ENCODE data around the gene PATZ1. TPM values are rescaled to one million over a fixed set of nuclear protein-coding genes. Genes with fewer than 3 reads are reported as not detected.

Gene PATZ1
- total RNA-seq, 3 donors from 2014 or later: 33.7 to 42.7 (median 41.4) TPM

DNA sequence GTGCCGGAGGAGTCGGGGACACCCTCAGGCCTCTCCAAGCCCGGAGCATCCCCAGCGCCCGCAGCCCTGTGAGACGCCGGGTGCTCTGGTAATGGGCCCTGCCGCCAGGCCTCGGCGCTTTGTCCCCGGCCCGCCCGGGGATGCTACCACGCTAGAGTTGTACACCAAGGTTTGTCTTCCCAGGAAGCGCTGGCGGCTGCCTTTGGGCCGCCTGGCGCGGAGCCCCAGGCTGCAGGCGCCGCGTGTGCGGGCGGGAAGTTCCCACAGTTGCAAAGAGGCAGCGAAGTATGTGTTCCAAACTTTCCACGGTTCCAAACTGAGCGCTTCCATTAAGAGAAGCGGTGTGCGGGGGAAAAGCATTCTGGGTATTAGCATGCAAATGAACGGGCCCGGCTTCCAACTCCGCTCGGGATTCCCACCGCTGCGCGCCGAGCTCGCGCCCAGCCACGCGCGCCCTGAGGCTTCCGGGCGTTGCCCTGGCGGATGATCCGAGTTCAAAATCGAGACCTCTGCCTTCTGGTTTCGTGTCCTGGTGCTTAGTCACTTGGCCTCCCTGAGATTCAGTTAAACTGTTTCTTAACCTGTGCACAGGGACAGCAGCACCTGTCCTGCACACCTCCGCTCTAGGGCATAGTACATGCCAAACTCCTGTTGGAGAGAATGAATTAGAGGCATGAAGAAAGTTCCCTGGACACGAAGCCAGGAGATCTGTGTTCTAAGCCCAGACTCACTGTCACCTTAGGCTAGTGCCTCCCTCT, 1.3 kb upstream of the PATZ1 start:
- Mint-ChIP-seq H3K36me3 (ENCODE audit: insufficient read depth) (peaks cover 4% of the 10 kb centered on the region), H3K4me3 (peak overlapping the region; percentile 83), H3K4me1 (ENCODE audit: low read depth) (peaks cover 30% of the 10 kb centered on the region), H3K9me3 (no peaks in the 10 kb centered on the region), H3K27me3 (ENCODE audit: low read depth) (no peaks in the 10 kb centered on the region)
- DNase-seq (peak; percentile 46), ATAC-seq (peak; percentile 25 to 26)

DNA sequence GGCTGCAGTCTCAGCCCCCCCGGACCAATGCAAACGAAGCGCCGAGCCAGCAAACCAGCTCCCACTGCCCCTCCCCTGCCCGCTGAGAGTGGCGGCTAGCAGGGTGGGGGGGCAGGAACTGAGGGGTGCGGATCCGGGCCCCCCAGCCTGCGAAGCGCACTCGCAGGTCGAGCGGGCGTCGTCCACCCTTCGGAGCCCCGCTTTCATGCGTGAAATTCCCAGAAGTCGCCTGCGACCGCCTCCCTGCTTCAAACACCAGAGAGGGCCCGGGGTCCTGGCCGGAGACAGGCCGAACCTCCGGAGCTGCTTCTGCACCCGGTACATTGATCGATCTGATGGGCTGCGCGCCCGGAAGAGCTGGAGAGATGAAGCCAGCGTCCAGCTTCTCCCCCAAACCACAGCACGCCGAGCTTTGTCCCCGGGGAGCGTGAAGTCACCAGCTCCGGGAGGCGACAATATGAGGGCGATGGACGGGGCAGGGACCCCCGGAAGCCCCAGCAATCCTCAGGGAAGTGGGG, 646 bp upstream of the PATZ1 start:
- H3K36me3 Mint-ChIP-seq (ENCODE audit: insufficient read depth): peaks cover 9% of the 10 kb centered on the region
- no peaks in the 10 kb centered on the region for H3K9me3 Mint-ChIP-seq
- ATAC-seq (peak; percentile 1 to 8), DNase-seq (peak; percentile 26)
- H3K4me1 Mint-ChIP-seq (ENCODE audit: low read depth): peaks cover 36% of the 10 kb centered on the region
- peak overlapping the region; percentile 83 for H3K4me3 Mint-ChIP-seq
- H3K27me3 Mint-ChIP-seq (ENCODE audit: low read depth): no peaks in the 10 kb centered on the region

DNA sequence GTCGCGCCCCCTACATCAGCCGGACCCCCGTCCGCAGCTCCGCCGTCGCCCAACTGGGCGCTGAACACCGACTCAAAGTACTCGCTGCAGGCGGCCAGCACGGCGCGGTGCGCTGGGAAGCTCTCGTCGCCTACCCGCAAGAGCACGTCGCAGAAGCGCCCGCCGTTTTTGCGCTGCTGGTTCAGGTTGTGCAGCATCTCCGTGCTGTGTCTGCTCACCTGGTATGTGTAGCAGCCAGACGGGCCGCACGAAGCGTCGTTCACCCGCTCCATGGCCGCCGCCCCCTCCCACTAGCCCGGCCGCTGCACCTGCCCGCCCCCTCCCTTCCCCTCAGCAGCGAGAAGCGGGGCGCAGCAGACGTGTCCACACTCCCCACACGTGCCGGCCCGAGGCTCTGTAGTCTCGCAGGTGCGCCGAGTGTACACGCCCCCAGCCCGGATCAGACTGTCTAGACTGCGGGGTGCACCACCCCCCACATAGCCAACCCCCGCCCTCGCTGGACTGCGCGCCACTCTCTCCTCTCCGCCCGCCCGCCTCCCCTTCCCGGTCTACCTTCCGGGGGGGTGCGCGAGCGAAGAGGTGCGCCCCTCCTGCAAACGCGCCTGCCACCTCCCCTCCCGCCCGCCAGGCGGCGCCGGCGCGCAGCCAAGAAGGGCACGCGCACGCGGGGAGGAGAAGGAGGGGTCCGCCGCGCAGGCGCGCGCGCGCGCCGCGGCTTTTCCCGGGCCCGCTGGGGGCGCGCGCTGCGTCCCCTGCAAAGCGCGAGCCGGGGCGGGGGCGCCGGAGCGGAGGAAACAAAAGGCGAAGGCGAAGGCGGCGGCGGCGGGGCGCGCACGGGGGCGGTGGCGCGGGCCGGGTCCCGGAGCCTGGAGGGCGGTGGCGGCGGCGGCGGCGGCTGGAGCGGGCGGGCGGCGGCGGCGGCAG, 553 bp downstream of the PATZ1 start:
- H3K27me3 Mint-ChIP-seq (ENCODE audit: low read depth): no peaks in the 10 kb centered on the region
- DNase-seq (peak; percentile 85), ATAC-seq (peak; percentile 63)
- peaks cover 45% of the 10 kb centered on the region for H3K4me1 Mint-ChIP-seq (ENCODE audit: low read depth)
- no peaks in the 10 kb centered on the region for H3K9me3 Mint-ChIP-seq
- H3K36me3 Mint-ChIP-seq (ENCODE audit: insufficient read depth): peaks cover 13% of the 10 kb centered on the region
- H3K4me3 Mint-ChIP-seq: peak overlapping the region; percentile 86

DNA sequence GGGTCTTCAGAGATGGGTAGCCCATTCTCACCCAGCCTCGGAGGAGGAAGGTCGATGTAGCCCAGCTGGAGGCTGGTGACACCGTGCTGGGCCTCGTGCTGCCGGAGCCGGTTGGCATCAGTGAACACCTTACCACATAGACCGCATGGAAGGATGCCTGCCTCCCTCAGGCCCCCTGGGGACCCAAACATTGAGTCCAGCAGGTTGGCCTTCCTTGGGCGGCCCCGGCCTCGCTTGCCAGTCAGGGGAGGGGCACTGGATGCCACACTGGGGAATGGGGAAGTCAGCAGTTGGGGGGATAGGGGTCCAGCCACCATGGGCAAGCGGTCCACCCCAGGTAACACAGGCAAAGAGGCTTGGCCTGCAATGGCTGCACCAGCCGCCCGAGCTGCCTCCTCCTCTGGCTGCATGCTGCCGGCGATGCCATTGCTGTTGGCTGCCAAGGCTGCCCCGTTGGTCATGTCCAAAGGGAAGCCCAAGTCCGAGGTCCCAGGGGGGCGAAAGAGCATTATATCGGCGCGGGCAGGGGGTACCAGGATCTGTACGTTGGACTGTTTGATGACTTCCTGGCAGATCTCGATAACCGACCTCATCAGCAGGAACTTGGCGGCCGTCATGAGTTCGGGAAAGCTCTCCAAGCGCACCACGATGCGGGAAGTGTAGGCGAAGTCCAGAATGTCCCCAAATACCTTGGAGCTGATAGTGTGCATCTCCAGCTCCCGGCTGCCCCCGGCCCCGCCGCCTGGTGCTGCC, 1.4 kb downstream of the PATZ1 start:
- H3K9me3 Mint-ChIP-seq: no peaks in the 10 kb centered on the region
- H3K27me3 Mint-ChIP-seq (ENCODE audit: low read depth): no peaks in the 10 kb centered on the region
- ATAC-seq (no peak), DNase-seq (peak; percentile 25)
- peaks cover 20% of the 10 kb centered on the region for H3K36me3 Mint-ChIP-seq (ENCODE audit: insufficient read depth)
- H3K4me3 Mint-ChIP-seq: peak overlapping the region; percentile 86
- H3K4me1 Mint-ChIP-seq (ENCODE audit: low read depth): peaks cover 49% of the 10 kb centered on the region

DNA sequence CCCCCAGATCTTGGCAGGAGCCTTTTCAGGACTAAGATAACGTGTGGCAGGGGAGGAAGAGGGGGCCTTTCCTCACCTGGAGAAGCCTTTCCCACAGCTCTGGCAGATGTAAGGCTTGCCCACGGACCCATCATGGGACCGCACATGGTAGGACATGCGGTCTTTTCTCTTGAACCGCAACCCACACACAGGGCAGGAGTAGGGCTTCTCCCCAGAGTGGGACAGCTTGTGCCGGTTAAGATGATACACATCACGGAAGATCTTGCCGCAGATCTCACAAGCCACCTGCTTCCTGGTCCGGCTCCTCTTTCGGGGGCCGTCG, 1.9 kb downstream of the PATZ1 start:
- Mint-ChIP-seq H3K4me1 (ENCODE audit: low read depth) (peaks cover 52% of the 10 kb centered on the region), H3K36me3 (ENCODE audit: insufficient read depth) (peaks cover 24% of the 10 kb centered on the region)

DNA sequence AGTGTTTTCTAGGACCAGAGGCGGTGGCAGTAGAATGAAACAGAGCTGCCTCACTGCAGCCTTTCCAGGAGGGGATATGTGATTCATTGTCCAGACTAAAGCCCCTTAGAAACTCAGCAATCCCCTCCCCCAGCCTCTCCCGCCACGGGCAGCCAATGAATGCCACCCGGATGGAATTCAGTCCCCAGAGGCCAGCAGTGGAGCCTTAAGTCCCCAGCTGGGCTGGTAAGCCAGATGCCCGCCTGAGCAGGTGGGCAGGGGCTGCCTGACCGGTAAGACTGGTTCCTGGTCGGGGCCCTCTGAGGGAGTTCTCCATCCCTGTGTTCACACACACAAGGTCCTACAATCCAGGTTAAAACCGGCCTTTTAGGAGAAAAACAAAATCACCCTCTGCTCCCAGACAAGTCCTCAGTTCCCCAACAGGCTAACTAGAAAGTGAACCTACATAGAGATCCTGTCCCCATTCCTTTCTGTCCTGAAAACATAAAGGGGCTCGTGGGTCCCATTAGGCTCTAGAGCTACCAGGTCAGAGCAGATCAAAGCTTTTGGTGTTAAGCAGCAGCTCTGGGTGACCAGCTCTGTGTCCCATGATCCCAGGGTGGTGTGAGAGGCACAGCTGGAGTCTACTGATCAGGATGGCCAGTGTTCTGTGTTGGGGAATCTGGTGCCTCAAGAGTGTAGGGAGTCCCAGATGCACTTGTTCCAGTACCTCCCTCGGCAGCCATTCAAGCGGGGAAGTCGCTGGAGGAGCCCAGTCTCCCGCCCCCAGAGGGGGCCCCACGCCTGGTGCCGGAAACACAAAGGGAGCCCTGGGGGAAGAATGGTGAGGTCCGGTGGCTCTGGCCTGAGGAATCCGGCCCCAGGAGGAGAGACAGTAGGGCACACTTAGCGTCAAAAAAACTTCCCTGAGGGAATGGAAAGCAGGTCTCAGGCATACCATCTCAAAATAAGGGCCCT, 2.6 kb downstream of the PATZ1 start:
- DNase-seq (no peak), ATAC-seq (no peak)
- Mint-ChIP-seq H3K36me3 (ENCODE audit: insufficient read depth) (peaks cover 25% of the 10 kb centered on the region), H3K9me3 (no peaks in the 10 kb centered on the region), H3K27me3 (ENCODE audit: low read depth) (no peaks in the 10 kb centered on the region), H3K4me1 (ENCODE audit: low read depth) (peaks cover 56% of the 10 kb centered on the region), H3K4me3 (peak overlapping the region; percentile 86)

More for the DNA sequence above, 1.9 kb downstream of the PATZ1 start:
- peak; percentile 17 for DNase-seq
- no peaks in the 10 kb centered on the region for H3K27me3 Mint-ChIP-seq (ENCODE audit: low read depth)
- H3K9me3 Mint-ChIP-seq: no peaks in the 10 kb centered on the region
- H3K4me3 Mint-ChIP-seq: peak overlapping the region; percentile 86
- no peak for ATAC-seq

DNA sequence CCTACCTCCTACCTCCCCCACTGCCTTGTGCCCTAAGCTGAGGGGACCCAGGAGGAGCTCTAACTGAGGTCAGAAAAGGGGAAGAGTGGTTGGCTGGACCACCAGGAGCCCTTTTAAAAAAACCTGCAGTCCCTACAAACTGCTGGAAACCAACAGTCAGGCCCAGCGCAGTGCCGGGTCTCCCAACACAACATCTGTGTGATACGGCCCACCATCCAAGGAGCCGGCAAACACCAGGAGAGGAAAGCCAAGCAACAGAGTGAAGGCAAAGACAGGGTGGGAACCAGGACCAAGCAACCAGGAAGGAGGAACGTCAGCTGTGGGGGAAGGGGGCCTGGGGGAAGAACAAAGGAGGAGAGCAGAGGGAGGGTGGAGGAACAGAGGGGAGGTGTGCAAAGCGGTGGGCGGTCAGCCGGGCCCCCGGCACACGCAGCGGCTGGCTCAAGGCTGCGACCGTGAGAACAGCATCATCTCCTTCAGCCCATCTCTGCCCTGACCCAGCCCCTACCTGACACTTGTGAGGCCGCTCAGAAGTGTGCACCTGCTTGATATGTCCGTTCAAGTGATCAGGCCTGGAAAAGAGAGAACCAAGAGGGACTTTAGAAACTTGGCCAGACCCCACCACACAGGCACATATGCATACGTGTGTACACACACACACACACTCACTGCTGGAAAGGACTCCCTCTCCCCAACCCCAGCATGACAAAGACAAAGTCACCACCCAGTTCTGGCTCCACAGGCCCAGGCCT, 3.6 kb downstream of the PATZ1 start:
- H3K27me3 Mint-ChIP-seq (ENCODE audit: low read depth): no peaks in the 10 kb centered on the region
- peaks cover 61% of the 10 kb centered on the region for H3K4me1 Mint-ChIP-seq (ENCODE audit: low read depth)
- DNase-seq: no peak
- ATAC-seq: no peak
- peak overlapping the region; percentile 86 for H3K4me3 Mint-ChIP-seq
- H3K36me3 Mint-ChIP-seq (ENCODE audit: insufficient read depth): peaks cover 29% of the 10 kb centered on the region
- H3K9me3 Mint-ChIP-seq: no peaks in the 10 kb centered on the region

DNA sequence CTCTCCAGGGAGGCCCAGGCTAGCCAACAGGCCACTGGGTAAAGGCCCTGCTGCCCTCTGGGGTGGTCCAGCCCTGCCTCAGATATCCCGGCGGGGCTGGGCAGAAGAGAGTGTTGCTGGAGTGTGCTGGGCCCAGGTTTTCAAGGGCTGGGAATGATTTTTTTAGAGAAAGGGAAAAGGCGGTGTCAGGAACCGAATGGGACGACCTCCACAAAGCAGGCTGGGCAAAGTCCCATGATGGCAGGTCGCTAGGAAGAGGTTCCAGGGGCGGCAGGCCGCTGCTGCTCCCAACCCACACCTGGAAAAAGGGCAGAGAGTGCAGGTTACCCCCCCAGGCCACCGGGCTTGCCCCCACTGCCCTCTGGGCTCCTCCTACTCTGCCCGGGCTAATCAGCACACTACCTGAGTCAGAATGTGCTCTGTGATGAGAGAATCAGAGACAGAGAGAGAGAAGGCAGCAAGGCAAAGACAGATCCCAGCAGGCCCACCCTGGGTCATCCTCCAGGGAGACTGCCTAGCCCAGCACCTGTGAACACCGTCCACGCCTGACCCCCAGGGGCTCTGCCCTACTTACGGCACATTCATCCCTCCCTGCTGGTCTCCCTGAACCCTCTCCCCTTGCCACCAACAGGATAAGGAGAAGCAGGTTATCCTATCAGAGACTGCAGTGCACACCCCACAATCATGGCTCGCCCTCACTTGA, 4.6 kb downstream of the PATZ1 start:
- Mint-ChIP-seq H3K9me3 (no peaks in the 10 kb centered on the region), H3K4me1 (ENCODE audit: low read depth) (peaks cover 67% of the 10 kb centered on the region), H3K27me3 (ENCODE audit: low read depth) (no peaks in the 10 kb centered on the region), H3K4me3 (peak overlapping the region; percentile 16), H3K36me3 (ENCODE audit: insufficient read depth) (peaks cover 33% of the 10 kb centered on the region)
- ATAC-seq (no peak), DNase-seq (no peak)

DNA sequence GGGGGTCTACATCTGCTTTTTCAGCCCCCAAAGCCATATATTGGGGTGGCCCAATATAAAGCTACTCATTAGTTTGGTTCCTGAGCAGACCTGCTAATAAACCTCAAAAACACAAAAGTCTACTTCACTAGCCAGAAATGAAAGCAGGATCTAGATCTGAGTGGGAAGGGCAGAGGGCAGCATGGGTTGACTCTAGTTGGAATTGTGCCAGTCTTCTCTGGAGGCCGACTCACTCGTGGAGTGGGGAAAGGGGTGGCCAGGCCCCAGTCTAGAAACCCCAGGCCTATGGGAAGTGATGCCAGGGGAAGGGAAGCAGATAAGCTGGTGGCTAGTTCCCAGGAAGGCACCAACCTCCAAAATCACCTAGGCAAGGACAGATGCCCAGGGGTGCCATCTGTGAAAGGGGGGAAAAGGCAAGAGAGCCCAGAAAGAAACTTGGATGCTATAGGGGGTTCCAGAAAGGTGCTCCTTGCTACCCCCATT, 5.3 kb downstream of the PATZ1 start:
- no peak for DNase-seq
- peaks cover 67% of the 10 kb centered on the region for H3K4me1 Mint-ChIP-seq (ENCODE audit: low read depth)
- H3K36me3 Mint-ChIP-seq (ENCODE audit: insufficient read depth): peaks cover 35% of the 10 kb centered on the region
- H3K4me3 Mint-ChIP-seq: no peak overlapping the region
- no peaks in the 10 kb centered on the region for H3K9me3 Mint-ChIP-seq
- no peaks in the 10 kb centered on the region for H3K27me3 Mint-ChIP-seq (ENCODE audit: low read depth)
- no peak for ATAC-seq

DNA sequence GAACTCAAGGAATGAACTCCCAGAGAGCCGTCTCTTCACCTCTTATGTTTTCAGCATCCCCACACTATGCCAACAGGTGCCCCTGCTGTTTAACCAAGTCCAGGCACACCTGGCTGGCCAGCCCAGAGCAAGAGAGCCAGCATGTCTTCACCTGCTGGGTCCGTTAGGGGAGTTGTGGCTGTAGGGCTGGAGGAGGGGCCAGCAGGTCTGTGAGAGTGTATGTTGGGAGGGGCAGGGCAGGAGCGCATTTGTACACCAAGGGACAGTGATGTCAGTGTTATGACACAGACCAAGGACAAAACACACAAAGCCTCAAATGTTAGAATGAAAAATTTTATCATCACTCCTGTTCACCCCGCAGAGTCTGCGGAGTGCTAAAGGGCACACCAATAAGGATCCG, 5.8 kb downstream of the PATZ1 start:
- no peak for ATAC-seq
- H3K4me3 Mint-ChIP-seq: no peak overlapping the region
- no peak for DNase-seq
- no peaks in the 10 kb centered on the region for H3K9me3 Mint-ChIP-seq
- no peaks in the 10 kb centered on the region for H3K27me3 Mint-ChIP-seq (ENCODE audit: low read depth)
- peaks cover 39% of the 10 kb centered on the region for H3K36me3 Mint-ChIP-seq (ENCODE audit: insufficient read depth)
- H3K4me1 Mint-ChIP-seq (ENCODE audit: low read depth): peaks cover 68% of the 10 kb centered on the region

DNA sequence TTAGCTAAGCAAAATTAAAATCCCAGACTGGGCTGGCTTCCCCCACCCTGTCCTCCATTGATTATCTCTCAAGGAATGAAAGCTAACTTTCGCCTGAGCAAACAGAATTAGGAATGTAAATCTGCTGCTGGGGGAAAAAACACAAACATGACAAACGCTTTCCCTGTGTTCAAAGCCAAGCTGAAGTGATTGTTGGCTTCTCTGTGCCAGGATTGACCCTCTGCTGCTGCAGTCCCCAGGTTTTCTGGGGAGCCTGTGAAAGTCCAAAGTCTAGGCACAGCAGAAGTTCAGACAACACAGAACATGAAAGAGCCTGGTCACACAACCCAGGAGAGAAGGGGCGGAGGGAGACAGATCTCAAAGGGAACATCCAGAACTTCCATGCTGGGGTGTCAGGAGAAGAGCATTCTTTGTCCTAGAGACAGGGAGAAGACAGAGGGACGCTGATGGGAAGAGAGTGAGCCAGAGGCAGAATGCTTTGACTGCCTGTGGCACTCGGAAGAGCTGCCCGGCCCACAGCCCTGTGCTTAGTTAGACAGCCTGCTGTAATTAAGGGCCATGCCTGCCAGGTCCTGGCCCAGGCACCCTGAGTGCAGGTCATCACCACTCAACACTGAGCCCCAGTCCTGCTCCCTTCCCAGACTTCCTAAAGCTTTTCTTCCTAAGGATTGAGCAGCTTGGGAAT, 6.9 kb downstream of the PATZ1 start:
- Mint-ChIP-seq H3K9me3 (no peaks in the 10 kb centered on the region), H3K36me3 (ENCODE audit: insufficient read depth) (peaks cover 47% of the 10 kb centered on the region), H3K4me3 (no peak overlapping the region), H3K27me3 (ENCODE audit: low read depth) (no peaks in the 10 kb centered on the region), H3K4me1 (ENCODE audit: low read depth) (peaks cover 68% of the 10 kb centered on the region)
- DNase-seq: no peak
- no peak for ATAC-seq

DNA sequence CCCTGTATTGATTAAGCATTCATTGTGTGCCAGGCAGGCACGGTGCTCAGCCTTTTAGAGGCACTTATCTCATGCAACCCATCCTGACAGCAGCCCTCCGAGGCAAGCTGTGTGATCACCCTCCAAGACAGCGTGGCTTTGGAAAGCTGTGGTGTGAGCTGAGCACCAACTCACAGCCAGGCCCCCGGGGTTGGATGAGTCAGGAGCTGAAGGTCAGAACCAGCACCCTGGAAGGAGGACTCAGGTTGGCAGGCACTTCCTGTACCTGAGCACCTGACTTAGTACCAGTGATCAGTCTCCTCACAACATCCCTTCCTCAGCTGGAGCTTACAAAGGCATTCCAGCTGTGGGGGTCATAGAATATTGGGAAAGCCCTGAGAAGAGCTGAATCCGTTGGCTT, 9.0 kb downstream of the PATZ1 start:
- Mint-ChIP-seq H3K4me1 (ENCODE audit: low read depth) (peaks cover 58% of the 10 kb centered on the region), H3K36me3 (ENCODE audit: insufficient read depth) (peaks cover 55% of the 10 kb centered on the region), H3K27me3 (ENCODE audit: low read depth) (no peaks in the 10 kb centered on the region), H3K9me3 (no peaks in the 10 kb centered on the region), H3K4me3 (no peak overlapping the region)
- DNase-seq (peak; percentile 27), ATAC-seq (peak; percentile 66 to 74)

Measured in activated T-cell treated with anti-CD3 and anti-CD28 coated beads, Interleukin-2, amount 50 U/mL, for 4 hours (primary cell).